Islet precursor cell (in vitro differentiated cells): ENCODE results near the gene CIC.

Experiments
- DNase-seq: peaks from one replicate; pipeline ENCODE4 v3.0.0-alpha.2; 2018

The CIC gene

DNA sequence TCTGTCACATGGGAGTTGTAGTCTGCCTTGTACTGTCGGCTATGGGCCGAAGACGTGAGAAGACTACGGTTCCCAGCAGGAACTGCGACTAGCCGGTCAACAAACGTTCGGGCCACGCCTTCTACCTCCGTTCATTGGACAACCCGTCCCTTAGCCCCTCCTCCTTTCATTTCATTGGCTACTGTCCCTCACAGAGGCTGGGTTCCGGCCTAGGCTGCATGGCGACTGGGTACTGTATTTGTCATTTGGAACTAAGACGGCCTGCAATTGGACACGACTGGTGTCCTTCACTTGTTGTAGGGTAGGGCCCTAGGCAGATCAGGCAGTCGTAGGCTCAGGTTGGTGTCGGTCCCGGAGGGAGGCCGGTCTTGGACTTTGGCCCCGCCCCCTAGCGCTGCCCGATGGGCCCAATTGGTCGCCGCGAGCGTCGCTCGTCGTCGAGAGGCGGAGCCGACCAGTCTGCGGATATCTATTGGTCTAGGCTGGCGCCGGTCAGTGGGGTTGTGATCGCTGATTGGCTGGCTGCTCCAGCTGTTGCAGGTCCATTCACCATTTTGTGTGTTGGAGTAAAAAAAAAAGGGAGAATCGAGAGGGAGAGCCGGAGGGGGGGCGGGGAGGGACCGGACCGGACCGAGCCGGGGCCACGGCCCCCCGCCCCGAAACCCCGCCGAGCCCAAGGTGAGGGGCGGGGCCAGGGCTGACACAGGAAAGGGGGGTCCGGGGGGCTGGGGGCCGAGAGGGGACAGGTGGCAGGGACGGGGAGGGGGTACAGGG, at the start of gene CIC:
Gene CIC (plus strand): TSS at position 549 of the 774 bp plus-strand sequence. CDS start 2,532 bp downstream, outside the sequence.
- peak; percentile 100 for DNase-seq

- peak; percentile 100 for DNase-seq
Observed at GRCh38 chr19:42219812-42220750, 49.0 kb upstream of the CIC start, which contains the start of gene ZNF526. Gene ZNF526 (plus strand): TSS chr19:42220312. CDS start chr19:42224404, 4,092 bp downstream.

DNA sequence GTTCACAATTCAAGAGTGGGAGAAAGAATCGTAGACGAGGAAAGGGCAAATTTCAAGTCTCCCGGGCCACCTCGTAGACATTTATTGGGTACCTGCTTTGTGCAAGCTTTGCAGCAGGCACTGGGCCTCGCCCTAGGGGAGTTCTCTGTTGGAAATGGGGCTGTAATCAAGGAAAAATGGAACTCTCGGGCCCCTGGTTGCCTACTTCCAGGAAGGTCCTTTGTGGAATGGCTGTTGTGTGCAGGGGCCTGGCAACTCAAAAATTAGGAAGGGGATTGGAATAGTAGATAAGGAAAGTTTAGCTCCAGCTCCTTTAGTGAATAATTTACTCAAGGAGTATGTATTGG, 48.3 kb upstream of the CIC start:
- DNase-seq = no peak

- no peak for DNase-seq
Observed at GRCh38 chr19:42224940-42225717, 43.9 kb upstream of the CIC start.

GRCh38 chr19:42225718-42226292, 43.2 kb upstream of the CIC start:
- no peak for DNase-seq

DNA sequence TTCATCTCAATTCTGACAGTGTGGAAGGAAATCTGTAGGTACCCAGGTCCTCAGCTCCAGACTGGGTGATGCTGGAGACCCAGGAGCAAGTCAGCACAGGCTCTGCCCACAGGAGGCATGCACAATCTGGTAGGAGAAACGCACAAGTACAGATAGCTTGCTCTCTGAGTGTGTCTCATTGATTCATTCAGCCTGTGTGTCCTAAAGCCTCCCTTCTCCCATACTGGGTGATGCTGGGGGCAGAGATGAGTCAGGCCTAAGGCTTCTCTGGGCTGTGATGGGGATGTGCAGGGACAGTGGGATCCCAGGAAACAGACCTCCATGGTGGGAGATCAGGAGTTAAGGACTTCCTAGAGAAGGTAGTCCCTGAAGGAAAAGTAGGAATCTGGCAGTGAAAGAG, 42.2 kb upstream of the CIC start:
- no peak for DNase-seq

- DNase-seq = no peak
Observed at GRCh38 chr19:42228641-42229040, 40.4 kb upstream of the CIC start.

DNA sequence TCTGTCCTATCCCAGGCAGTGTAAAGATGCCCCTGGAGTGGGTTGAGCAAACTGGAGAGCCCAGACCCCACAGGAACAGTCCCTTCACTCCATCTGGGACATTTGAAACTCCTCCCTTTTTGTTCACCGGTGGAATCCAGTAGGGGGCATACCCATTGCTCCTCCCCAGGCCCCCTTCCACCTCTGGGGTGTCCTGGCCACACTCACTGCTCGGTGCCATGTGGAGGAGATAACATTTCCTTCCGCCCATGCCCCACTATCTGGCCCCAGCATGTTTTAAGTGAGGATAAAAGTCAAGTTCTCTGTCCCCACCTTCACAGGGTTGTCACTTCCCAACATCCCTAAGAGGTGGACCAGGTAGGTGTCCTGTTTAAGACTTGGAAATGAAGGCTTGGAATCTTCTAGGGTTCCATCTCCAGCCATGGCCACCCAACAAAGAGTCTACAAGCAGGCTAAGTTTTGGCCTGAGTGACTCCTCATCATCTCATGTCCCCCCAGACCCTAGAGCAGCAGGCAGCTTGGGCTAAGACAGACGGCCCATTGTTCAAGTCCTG, 39.7 kb upstream of the CIC start:
- no peak for DNase-seq

- DNase-seq = no peak
Observed at GRCh38 chr19:42229855-42230351, 39.1 kb upstream of the CIC start.

- DNase-seq = no peak
Observed at GRCh38 chr19:42230571-42230970, 38.5 kb upstream of the CIC start.

DNA sequence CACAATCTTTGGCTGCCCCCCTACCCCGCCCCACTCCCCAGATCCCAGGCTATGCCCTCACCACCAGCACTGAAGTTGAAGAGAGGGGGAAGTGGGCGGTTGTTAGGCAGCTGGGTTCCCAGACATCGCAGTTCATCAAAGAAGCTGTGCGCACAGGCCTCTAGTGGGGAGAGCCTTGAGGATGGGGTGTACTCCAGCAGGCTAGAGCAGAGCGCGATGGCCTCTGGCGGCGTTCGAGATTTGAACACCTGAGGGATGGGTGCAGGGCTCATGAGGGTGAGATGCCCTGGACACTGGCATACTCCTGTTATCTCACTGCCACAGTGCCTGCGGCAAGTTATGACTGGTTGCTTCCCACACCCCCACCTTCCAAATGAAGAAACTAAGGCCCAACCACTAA, 36.6 kb upstream of the CIC start:
- no peak for DNase-seq

GRCh38 chr19:42233106-42233505, 35.9 kb upstream of the CIC start:
- no peak for DNase-seq

DNA sequence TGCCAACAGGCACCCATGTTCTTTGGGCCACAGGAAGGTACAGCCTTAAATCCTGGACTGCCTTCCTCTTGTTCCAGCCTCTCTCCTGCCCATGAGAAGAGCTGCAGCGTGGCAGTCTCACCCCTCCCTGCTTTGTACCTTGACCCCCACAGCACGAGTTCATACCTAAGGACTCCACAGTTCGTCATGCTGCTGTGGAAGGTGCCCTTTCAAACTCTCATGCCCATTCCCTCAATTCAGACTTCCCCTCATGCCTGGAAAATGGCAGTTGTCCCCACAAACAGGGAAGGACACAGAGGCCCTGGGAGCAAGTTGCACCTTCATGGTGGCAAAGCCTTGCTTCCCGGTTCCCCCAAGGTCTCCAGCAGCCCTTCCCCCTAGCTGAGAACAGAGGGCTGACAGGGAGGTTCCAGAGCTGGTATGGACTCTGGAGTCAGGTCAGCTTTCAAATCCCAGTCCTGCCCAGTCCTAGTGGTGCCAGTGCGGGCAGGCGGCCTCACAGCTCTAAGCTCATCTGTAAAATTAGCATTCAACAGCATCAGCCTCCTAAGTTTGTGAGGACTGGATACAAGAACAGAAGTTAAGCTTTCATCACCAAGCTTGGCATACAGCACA, 35.3 kb upstream of the CIC start:
- no peak for DNase-seq

GRCh38 chr19:42234364-42234763, 34.7 kb upstream of the CIC start:
- DNase-seq = no peak

GRCh38 chr19:42235181-42235580, 33.9 kb upstream of the CIC start:
- no peak for DNase-seq

DNA sequence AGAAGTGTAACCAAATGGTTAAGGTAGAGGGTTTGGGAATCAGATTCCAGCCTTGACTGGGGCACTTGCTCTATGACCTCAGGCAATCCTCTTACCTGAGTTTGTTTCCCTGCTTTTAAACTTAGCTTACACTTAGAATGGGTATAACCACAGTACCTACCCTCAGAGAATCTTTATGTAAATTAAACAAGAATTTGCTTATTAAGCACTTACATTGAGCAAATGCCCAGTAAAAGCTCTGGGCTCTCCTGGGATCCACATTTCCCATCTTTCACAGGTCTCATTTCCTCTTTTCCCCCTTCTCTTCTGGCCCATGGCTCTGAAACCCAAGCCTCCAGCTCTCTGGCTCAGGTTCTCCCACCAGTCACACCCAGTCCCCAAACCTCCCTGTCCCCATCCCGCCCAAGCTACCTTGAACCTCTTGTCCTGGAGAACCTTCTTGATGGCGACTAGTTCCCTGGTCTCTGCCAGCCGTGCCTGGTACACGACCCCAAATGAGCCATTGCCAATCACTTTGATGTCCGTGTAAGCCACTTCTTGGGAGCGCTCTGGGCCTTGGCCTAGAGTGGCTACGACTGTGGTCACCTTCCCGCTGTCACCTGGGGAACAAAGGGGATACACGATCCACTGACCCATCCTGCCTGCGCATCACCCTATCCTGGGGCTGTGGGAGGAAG, 29.4 kb upstream of the CIC start:
- DNase-seq = no peak

GRCh38 chr19:42241279-42241678, 27.8 kb upstream of the CIC start:
- DNase-seq = no peak

DNA sequence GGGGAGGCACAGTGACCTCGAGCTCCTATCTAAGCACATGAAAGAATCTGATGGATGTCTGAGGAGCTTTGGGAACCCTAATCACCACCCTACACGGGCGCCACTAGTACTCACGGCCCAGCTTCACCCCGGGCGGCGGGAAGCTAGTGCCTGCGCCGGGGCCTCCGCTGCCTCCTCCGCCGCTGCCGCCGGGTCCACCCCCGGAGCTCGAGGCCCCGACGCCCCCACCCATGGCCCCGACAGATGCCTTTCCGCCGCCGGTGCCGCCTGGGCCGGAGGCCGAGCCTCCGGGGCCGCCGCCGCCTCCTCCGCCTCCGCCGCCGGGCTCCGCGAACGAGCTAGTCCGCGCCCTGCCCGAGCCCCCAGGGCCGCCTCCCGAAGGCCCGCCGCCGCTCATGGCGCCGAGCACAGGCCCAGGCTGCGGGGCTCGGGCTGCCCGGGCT, 27.0 kb upstream of the CIC start:
- no peak for DNase-seq

DNA sequence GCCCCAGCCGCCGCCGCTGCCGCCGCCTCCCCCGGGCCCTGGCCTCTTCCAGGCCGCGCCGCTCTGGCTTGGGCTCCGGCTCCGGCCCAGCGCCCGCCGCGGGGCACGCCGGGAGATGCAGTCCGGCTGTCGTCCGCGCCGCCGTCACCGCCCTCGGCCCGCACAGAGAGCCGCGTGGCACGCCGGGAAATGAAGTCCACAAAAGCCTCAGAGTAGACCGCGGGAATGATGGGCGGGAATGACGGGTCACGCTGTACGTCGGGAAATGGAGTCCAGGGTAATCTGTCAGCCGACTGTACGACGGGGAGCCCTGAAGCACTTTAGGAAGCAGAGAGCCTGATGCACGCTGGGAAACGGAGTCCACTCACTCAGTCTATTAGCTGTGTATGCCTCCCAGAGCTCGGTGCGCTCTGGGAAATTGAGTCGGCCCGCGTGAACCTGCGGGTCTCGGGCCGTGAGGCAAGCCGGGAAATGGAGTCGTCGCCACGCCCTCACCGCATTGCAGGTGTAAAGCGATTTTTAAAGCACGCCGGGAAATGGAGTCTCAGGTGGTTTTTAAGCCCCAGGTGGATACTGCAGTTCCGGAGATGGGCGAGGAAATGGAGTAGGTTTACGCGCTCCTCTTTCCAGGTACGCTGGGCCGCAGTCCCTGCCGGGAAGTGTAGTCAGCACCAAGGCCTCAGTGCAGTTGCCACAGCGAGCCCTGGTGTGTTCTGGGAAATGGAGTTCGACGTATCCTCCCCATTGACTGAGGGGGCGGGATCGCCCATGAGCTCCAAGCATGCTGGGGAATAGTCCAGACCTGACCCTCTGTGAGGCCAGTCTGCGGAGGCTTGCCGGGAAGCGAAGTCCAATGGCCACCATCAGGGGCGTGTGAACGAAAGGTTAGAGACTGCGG, 26.3 kb upstream of the CIC start, which contains the start of gene GSK3A:
Gene GSK3A (minus strand): TSS at position 91 of the 898 bp plus-strand sequence. CDS start 137 bp downstream, outside the sequence.
- DNase-seq = peak; percentile 100
